GM19395 (cell line): Measurements from ENCODE around the gene P4HA2.

Experiments
- ATAC-seq: cut with Tn5 transposase; IDR thresholded peaks from one replicate; pipeline ENCODE4 v1.9.1; 2021; ENCODE audit warnings: mild to moderate bottlenecking, moderate library complexity; ENCODE audit not compliant: unreplicated experiment

The P4HA2 gene

DNA sequence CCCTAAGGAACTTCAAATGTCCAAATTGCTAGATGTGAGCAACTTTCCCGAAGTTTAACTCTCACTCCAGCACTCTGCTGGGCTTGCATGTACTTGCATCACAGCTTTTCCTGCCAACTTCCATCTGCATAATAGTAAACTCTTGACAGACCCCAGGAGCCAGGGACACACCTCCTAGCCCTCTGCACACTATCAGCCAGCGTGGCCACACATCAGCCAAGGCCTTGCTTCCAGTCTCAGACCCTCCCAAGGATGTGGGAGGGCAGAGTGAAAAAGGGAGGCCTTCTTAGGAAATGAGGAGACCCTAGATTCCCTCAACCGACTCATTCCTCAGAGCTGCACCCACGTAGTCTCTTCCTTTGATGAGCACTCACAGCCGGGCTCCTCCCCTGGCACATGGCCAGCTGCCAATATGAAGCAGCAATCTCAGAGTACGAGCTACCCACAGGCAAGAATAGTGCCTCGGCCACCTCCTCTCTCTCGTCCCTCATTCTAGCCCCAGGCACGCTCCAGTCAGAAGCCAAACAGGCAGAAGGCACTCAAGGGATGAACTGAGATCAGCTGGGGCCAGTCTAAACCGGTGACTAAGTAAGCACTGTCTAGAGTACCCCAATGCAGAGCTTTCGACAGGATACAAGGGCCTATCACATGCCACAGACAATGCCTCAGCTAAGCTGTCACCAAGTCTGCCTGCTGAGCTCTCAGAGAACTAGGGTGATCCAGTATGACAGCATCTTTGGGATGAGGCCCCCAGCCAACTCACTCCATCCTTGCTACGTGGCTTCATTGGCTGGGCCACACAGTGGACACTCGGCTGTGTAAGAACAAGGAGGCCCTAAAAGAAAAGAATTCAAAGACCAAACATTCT lies 2.3 kb downstream of the P4HA2 start:
- no peak for ATAC-seq

DNA sequence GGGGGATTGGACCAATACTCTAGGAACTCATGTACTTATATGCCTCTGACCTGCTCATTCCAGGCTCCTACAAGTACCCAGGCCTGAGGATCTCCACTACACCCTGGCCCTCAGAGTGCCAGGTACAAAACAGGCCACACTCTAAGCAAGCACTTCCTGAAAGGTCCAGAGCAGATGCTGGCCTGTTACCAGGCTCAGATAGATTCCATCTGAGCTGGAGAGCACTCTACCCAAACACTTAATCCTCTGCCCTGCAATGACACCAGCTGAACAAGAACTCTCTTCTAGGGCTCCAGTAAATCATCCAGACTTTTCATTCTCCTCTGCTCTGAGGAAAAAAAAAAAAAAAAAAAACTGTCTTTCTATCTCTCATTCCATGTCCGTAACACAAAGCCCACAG lies 2.9 kb downstream of the P4HA2 start:
- no peak for ATAC-seq

DNA sequence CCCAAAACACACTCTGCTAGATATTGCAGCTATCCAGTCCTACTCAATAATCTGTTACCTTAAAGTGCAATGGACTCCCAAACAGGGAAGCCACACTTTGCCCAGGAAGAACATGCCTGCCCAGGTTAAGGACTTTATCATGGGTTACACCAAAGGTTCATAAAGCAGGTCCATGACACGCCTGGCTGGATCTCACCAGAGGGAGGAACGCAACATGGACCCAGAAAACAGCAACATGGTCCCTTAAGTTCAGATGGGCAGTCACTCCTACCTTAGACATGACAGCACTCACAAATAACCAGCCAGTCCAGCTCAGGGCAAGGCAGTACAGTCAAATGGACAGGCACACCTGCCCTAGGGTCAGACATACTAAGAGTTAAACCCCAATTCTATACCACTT lies 3.8 kb downstream of the P4HA2 start:
- ATAC-seq, result no peak

DNA sequence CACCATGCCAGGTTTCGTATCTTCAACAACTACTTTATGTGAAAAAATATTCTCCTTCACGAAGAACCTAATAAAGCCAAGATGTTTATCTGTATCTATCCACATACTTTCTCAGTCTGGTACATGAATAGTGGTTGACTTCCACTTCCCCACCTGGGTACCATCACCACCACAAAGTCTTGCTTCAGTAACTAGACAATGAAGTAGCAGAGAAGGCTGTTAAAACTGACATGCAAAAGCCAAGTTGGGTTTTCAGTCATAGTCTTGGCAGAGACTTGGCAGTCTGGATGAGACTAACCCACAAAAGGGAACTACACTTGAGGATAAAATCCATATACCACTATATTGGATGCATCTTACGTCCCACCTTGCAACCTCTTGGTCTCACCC lies 5.0 kb downstream of the P4HA2 start:
- peak; percentile 67 for ATAC-seq

DNA sequence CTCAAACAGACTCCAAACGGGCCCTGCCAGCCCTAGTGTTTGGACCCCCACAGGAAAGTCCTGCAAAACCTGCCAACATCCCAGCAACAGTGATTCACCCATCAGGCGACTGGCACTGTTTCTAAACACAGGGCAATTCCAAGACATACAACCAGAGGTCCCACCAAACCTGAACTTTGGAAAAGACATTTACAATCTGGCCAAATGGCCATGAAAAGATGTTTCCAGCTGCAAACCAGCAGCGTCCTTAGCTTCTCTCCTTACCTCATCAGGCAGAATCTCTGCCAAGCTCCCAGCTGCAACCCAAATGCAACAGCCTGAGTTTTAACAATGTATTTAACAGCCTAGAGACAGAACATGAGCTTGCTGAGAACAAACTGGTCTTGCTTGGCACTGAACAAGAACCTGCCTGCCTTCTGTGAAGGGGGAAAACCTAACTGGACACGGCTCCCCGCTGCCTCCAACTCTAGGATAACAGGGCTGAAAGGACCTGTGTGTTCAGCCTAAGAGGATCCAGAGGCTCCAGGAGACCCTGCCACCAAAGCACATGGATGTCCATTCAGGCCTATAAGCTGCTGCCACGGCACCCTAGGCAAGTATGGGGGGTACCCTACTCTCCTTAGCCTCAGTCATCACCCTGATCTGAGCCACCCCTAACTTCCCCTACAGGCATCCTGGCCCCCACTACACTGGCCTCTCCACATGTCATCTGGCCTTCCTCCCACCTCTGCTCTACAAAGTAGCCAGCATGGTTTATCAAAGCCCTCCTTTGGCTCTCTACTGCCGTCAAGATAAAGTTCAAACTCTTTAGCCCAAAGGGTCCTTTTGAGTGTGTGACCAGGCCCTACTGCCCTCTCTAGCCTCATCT lies 5.6 kb downstream of the P4HA2 start:
- ATAC-seq, result peak; percentile 20

DNA sequence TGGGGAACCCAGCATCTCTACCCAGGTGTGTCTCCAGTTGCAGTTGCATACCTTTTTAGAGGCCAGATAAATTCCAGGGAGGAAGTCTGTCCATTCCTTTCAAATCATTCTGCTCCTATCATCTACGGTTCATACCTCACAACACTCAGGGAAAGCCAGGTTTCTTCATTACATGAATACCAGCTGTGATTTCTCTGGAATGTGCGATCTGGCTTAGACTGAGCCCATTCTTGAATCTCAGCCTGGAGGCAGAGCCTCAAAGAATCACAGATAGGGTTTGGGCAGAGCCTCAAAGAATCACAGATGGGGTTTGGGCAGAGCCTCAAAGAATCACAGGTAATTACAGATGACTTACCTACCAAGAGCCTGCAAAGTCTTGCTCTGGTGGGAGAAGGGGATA lies 7.2 kb downstream of the P4HA2 start:
- no peak for ATAC-seq

DNA sequence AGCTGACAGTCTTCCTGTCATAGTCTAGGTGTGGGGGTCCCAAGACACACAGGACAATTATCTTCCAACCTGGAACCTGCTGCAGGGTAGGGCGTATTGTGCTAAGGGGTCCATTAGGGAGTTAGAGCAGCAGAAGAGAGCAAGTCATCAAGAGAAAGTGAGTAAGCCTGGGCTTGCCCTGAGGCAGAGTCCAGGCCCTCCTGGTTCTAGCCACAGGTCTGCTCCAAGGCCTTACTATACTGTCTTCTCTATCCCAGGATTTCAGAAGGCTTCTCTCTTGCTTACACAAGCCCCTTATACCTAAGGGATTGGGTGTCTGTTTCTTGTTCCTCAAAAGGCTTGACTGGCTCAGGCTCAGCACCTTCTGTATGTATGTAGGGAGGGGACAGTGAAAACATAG lies 7.7 kb downstream of the P4HA2 start:
- ATAC-seq, result no peak

DNA sequence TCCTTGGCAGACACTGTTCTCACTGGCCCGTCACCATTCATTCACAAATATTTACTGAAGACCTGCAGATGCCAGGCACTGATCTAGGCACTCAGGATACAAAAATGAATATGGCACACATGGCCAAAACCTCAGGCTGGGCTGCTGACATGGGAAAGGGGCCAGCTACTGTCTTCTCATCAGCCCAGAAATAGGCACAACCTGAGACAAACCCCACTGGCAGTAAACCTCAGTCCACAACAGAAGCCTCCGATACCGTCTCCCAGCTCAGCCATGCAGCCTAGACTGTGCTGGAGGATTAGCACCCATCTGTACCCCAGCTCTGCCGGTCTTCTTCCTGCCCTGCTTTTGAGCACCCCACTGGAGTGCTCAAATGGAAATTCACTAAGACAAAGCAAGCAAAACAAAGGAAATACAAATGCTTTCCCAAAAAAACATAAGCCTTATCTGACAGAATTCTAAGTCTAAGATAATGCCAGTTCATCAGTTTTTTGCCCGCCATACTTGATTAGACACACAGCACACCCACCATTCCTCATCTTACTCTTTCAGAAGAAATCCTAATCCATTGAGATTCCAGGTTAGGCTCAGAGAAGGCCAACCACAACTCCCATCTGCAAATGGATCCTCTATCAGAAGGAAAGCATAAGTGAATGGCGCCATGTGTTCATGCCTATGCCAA lies 8.2 kb downstream of the P4HA2 start:
- ATAC-seq, result no peak

DNA sequence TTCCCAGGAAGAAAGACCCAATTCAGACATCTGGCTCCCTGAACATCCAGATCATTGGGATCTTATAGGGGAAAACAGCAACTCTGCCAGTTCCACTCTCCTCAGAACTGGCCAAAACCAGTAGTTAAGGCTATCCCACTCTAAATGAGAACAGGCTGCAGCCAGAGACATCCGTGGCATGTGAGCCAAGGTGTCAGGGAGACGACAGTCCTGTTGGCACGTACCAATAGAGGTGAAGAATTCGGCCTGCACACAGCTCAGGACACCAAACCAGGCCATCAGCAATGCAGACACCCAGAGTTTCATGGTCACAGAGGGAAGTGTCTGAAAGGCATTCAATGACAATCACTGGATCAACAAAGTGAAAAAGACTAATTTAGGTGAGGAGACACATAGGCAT lies 9.3 kb downstream of the P4HA2 start:
- ATAC-seq, result no peak

DNA sequence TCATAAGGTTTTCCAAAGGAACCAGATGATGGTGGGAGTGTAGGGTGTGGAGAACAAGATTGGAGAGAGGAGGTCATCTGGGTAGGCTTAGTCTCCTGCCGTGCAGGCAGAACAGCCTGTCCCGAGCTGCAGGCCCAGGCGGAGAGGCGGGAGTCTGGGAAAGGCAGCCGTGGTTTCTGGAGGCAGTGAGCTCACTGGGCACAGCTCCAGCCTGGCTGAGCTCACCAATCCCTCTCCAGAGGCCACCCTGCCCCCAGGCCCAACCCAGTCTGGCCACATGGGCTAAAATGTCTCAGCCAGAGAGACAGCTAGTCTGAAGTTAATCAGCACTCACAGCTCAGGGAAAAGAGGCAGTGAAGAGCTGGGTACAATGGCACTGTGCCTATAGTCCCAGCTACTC lies 12.3 kb downstream of the P4HA2 start:
- no peak for ATAC-seq

DNA sequence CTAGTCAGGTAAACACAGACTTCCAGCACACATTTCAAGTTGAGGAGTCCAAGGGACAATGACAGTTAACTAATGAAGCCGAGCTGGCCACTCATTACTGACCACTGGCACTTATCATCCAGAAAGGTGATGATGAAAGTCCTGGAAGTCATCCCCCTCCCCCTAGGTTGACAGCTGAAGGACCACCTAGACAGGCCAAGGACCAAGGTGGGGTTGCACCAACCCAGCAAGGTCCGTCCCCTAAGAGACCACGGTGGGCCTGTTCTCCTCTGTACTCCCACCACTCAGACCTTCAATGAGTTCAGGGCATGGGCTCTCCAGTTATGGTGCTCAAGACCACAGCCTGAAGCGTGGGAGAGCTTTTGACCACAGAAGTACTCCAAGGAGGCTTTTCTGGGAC lies 13.2 kb downstream of the P4HA2 start:
- no peak for ATAC-seq

DNA sequence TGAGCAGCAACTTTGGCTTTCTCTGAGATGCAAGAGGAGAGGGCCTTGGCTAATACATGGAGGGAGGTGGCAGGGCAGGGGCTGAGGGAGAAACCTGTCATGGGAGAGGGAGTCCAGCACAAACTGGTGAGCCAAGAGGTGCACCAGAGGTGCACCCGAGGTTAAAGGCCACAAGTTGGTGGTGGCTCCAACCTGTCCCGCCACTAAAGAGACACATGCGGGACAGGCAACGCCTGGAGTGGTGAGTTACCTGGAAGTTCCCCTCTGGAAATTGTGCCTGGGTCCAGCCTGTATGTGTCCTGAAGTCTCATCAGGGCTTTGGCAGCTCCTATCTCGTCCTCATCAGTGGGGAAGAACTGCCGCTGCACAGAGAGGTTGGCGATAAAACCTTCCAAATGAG lies 14.0 kb downstream of the P4HA2 start:
- no peak for ATAC-seq

DNA sequence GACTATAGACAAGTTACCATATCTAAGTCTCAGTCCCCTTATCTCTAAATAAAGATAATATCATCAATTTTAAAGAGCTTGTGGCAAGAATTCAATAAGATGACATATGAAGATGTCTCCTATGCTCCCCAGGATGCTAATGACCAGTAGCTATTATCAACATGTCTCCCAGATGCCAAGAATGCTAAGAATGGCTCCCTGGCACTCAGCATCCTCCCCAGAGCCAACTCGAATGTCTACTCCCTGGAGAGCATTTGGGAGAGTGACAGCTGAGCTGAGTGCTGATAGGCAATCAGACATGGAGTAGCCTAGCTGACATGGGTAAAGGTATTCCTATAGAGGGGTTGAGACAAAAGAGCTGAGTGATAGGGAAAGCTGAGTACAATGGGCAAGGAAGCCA lies 15.9 kb downstream of the P4HA2 start:
- no peak for ATAC-seq

DNA sequence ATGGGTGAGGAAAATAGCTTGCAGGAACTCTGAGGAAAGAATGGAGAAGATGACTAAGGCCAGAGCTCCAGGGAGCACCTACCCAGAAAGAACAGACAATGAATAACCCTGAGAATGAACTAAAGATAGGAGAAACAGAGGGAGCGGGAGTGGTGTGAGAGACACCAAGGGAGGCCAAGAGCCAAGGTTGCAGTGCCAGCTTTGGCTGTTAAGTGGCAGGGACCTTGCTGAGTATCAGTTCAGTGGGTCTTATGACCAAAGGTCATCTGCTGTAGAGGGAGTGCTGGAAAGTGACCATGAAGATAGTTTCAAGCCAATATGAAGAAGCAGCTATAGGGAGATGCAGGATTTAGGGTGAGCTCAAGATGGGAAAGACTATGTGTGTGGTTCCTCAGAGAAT lies 16.7 kb downstream of the P4HA2 start:
- no peak for ATAC-seq

DNA sequence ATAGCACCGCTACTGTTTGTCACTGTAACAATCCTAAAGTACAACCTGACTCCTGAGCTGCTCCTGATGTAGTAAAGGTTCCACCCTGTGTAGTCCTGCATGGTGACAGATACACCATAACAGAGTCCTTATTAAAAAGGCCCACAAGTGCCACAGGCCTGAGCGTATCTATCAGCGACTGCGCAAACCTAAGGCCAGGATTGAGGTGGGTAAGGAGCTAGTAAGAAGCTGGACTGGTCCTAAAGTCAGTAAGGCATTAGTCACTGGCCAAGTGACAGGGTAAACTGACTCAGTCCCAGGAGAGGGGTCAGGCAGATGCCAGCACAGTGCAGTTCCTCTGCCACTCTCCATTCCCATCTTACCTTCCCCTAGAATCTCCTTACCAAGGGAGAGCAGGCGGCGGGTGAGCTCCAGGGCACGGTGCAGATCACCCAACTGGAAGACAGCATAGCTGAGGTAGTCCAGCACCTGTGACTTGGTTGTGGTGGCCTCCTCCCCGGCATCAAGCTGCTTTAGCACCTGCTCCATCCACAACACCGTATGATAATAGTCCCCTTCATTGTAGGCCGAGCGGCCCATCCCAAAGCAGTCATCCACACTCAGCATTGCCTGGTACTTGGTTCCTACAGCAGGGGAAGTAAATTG lies 17.6 kb downstream of the P4HA2 start:
- no peak for ATAC-seq

DNA sequence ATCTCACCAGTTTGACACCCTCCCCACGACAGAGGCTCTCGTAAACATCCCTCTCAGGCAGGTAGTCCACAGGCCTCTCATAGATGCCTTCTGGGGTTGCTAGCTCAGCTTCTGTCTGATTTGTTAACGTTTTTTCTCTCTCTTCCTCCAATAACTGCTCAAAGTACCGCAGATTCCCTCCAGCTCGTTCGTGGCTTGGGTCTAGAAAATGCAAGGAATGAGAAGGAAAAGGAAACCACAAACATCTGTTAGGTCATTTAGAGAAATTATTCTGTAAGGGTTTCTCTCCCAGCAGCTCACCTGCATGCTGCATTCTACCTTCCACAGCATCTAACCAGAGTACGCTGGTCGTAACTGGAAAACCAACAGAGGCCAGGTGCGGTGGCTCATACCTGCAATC lies 18.5 kb downstream of the P4HA2 start:
- no peak for ATAC-seq

DNA sequence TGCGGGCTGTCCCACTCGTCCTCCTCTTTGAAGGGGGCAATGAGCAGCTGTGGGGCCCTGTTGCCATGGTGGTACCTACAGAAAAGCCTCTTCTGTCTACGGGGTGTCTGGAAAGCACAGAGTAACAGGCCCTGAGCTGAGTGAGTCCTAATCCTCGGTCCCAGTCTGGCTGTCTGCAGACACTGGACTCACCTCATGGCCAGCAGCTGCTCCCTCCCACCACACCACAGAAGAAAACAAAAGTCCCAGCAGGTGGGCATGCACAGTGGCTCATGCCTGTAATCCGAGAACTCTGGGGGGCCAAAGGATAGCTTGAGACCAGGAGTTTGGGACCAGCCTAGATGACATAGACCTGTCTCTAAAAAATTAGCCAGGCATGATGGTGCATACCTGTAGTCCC lies 19.9 kb downstream of the P4HA2 start:
- no peak for ATAC-seq

DNA sequence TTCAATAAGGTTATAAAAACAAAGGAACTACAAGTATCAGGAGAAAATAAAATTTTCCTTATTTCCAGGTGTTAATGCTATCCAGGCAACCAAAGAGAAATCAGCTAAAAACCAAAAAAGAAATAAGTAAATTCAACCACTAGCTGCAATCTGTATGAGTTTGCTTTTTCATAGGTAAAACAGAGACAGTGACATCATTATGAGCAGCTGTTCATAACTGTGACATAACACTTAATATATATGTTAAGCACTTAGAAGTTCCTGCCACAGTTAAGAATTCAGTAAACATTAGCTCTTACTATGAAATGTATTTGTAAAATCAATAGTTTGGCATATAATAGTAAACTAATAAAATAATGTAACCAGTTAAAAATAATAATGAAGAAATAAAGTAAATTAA lies 20.9 kb downstream of the P4HA2 start:
- ATAC-seq, result no peak

DNA sequence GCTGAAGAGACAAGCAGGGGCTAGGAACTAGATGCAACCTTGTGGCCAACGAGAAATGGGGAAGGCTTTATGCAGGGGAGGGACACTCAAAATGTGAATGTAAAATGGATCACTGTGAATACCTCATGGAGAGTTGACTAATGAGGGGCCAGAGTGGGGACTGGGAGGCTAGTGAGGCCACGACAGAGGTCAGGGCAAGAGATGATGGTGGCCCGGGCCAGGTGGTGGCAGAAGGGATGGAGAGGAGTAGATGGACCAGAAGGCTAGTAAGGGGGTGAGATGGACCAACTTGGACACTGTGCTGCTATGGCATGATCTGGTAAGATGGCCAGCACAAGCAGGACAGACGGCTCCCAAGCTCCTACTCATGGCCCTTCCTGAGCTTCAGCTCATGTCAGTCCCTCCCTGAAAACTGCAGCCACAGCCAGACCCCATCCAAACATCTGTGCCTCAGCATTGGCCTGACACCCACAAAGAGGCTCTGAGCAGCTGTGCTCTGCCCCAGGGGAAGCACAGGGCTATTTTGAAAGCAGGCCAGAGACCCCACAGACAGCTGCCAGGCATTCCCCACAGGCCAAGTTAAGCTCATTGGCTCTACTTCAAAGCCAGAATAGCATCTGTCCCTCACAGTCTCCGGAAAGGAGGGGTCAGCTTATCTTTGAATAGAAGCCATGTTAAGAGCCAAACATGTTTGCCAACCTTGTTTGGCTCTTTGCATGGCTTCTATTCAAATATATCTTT lies 22.1 kb downstream of the P4HA2 start:
- no peak for ATAC-seq

DNA sequence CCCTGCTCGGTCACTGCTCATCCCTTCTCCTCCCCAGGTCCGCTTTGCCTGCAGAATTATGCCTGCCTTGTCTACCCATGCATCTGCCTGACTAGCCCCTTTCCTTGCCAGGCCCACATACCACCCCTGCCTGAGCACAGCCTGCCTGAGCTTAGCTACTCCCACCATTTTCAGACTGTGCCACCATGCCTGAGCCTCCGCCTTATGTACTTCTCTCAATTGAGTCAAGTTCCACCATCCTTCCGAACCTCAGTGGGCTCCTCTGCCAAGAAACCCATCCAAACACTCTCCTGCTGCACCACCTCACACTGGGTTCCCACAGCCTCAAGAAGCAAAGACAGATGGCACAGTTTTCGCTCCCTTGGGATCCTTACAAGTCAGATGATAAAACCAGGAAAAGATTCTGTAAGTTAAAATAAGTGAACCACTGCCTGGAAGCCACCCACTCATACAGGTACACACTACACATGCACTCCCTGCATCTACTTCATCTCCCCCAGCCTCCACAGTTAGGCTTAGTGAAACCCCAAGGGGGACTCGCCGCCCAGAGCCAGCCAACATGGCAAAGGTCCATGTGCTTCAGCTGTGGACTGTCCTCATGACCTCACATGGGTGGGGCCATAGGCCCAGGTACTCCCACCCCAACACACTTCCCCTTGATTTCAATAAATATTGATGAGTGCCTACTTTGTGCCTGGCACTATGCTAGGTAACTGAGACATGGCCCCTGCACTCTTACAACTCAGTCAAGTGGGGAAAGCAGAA lies 23.1 kb downstream of the P4HA2 start:
- no peak for ATAC-seq
